HepG2 (cell line): ENCODE data around the gene ARFGAP1. TPM values are rescaled to one million over a fixed set of nuclear protein-coding genes. Genes with fewer than 3 reads are reported as not detected.

ENCODE experiments used
- GABPB1 ChIP-seq: IDR thresholded peaks from 2 replicates; pipeline ENCODE4 v1.6.1; 2016; ENCODE audit warnings: mild to moderate bottlenecking, missing genetic modification reagents, moderate library complexity, missing compliant biosample characterization
- MED8 ChIP-seq: sonication (generic); formaldehyde crosslinking; IDR thresholded peaks from 2 replicates; pipeline ENCODE4 v1.8.1; 2023; ENCODE audit warnings: mild to moderate bottlenecking, missing genetic modification reagents; ENCODE audit not compliant: insufficient replicate concordance
- NFKB2 ChIP-seq: sonication (generic); formaldehyde crosslinking; IDR thresholded peaks from 2 replicates; pipeline ENCODE4 v1.4.0; 2020; ENCODE audit warnings: missing genetic modification reagents, borderline replicate concordance
- REXO4 ChIP-seq: sonication (generic); formaldehyde crosslinking; IDR thresholded peaks from 2 replicates; pipeline ENCODE4 v1.8.0; 2022; ENCODE audit warnings: missing genetic modification reagents, mild to moderate bottlenecking, borderline replicate concordance
- RXRA ChIP-seq: sonication (generic); formaldehyde crosslinking; IDR thresholded peaks from 2 replicates; pipeline ENCODE4 v1.5.1; 2020; ENCODE audit warnings: missing genetic modification reagents
- SP4 ChIP-seq: sonication (generic); formaldehyde crosslinking; IDR thresholded peaks from 2 replicates; pipeline ENCODE4 v1.8.1; 2023; ENCODE audit warnings: mild to moderate bottlenecking, missing genetic modification reagents
- SPEN ChIP-seq: sonication (generic); formaldehyde crosslinking; IDR thresholded peaks from 2 replicates; pipeline ENCODE4 v1.5.1; 2020; ENCODE audit warnings: low read depth, mild to moderate bottlenecking, missing genetic modification reagents
- XRCC5 ChIP-seq: fragments of 200-400 bp; formaldehyde crosslinking; optimal IDR thresholded peaks from 2 replicates; pipeline ENCODE3; 2017; ENCODE audit warnings: mild to moderate bottlenecking, low read length
- ZNF350 ChIP-seq: sonication (generic); formaldehyde crosslinking; IDR thresholded peaks from 2 replicates; pipeline ENCODE4 v1.4.0; 2020; ENCODE audit warnings: mild to moderate bottlenecking, low read depth, missing genetic modification reagents, borderline replicate concordance
- ZNF605 ChIP-seq: sonication (generic); formaldehyde crosslinking; IDR thresholded peaks from 2 replicates; pipeline ENCODE4 v1.8.0; 2022; ENCODE audit warnings: mild to moderate bottlenecking, missing genetic modification reagents
- ZNF607 ChIP-seq: sonication (generic); formaldehyde crosslinking; IDR thresholded peaks from 2 replicates; pipeline ENCODE4 v1.5.1; 2020; ENCODE audit warnings: missing genetic modification reagents, mild to moderate bottlenecking, borderline replicate concordance
- ZNF776 ChIP-seq: sonication (generic); formaldehyde crosslinking; IDR thresholded peaks from 2 replicates; pipeline ENCODE4 v1.4.0; 2020; ENCODE audit warnings: mild to moderate bottlenecking, missing genetic modification reagents
- polyA plus RNA-seq, 8 experiments: library from polyadenylated mRNA; depleted of rRNA in 3 of 8; stranded (reverse) in 7 of 8; unstranded in 1 of 8; fragments of >200 nt; fragmentation: Illumina TruSeq in 4 of 8; extraction: Trizol in 4 of 8; gene quantifications; 2 replicates each; pipeline versions ENCODE4 v1.2.1 to v1.2.3, GENCODE V29; 2011 to 2016; ENCODE audit warnings: low read depth in 4 of 8, missing spikeins in 1 of 8, mixed read lengths in 1 of 8; ENCODE audit not compliant: insufficient read depth in 1 of 8
- total RNA-seq, 5 experiments: library from RNA; depleted of rRNA; stranded (reverse); fragments of >200 nt; fragmentation: Illumina TruSeq; extraction: Trizol; gene quantifications; 2 replicates each; pipeline ENCODE4 v1.2.3, GENCODE V29; 2016; ENCODE audit warnings: low read depth in 1 of 5
- TF ChIP-seq, protein P1 (sequence below): sonication (generic); formaldehyde crosslinking; IDR thresholded peaks from 2 replicates; pipeline ENCODE4 v1.4.0; 2020; ENCODE audit warnings: mild to moderate bottlenecking, missing genetic modification reagents
- TF ChIP-seq, protein P2 (sequence below): sonication (generic); formaldehyde crosslinking; IDR thresholded peaks from 2 replicates; pipeline ENCODE4 v1.5.0; 2020; ENCODE audit warnings: missing genetic modification reagents, mild to moderate bottlenecking, borderline replicate concordance
- TF ChIP-seq, protein P3 (sequence below): sonication (generic); formaldehyde crosslinking; IDR thresholded peaks from 2 replicates; pipeline ENCODE4 v1.8.0; 2022; ENCODE audit warnings: mild to moderate bottlenecking, missing genetic modification reagents, moderate library complexity
- TF ChIP-seq, protein P4 (sequence below): sonication (generic); formaldehyde crosslinking; IDR thresholded peaks from 2 replicates; pipeline ENCODE4 v1.5.0; 2020; ENCODE audit warnings: mild to moderate bottlenecking, missing genetic modification reagents, moderate library complexity
- TF ChIP-seq, protein P5 (sequence below): sonication (generic); formaldehyde crosslinking; IDR thresholded peaks from 2 replicates; pipeline ENCODE4 v1.4.0; 2020; ENCODE audit warnings: missing genetic modification reagents

The ARFGAP1 gene
- total and polyA plus RNA-seq, 2 of the 13 experiments (the other 11 are each of a cell fraction or from before 2014, with no cell fraction given) = 132 TPM

DNA sequence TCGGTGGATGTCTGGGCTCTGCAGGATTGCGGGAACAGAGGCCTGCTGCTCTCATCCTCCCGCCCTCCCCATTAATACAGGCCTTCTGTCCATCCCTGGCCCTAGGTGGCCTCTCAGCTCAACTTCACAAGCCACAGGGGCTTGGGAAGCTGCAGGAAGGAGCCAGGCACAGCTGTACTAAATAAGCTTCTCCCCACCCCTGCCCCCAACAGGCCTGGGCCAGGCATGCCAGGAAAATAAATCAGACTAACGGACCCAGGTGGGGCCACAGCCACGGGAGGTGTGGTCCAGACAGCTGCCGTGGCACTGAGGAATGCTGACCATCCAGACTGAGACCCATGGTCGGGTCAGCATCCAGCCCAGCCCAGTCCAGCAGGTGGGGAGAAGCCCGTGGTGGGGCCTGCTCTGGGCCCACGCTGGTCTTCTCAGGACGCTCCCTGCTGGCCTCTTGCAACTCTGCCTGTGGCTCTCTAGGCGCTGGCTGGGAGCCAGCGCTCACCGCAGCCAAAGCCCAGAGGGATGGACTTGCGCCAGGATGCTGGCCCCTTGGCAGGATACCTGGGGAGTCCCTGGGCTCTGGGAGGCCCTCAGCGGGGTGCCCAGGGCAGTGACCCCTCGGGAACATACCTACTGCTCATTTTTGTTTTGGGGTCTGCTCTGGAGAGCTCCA is 48.1 kb upstream of the ARFGAP1 start (continued):
- TF ChIP-seq, protein P1, sequence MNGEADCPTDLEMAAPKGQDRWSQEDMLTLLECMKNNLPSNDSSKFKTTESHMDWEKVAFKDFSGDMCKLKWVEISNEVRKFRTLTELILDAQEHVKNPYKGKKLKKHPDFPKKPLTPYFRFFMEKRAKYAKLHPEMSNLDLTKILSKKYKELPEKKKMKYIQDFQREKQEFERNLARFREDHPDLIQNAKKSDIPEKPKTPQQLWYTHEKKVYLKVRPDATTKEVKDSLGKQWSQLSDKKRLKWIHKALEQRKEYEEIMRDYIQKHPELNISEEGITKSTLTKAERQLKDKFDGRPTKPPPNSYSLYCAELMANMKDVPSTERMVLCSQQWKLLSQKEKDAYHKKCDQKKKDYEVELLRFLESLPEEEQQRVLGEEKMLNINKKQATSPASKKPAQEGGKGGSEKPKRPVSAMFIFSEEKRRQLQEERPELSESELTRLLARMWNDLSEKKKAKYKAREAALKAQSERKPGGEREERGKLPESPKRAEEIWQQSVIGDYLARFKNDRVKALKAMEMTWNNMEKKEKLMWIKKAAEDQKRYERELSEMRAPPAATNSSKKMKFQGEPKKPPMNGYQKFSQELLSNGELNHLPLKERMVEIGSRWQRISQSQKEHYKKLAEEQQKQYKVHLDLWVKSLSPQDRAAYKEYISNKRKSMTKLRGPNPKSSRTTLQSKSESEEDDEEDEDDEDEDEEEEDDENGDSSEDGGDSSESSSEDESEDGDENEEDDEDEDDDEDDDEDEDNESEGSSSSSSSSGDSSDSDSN (CRISPR knock-in tag) = peak; percentile 43; the same call in 1 of the 2 replicates
- TF ChIP-seq, protein P2, sequence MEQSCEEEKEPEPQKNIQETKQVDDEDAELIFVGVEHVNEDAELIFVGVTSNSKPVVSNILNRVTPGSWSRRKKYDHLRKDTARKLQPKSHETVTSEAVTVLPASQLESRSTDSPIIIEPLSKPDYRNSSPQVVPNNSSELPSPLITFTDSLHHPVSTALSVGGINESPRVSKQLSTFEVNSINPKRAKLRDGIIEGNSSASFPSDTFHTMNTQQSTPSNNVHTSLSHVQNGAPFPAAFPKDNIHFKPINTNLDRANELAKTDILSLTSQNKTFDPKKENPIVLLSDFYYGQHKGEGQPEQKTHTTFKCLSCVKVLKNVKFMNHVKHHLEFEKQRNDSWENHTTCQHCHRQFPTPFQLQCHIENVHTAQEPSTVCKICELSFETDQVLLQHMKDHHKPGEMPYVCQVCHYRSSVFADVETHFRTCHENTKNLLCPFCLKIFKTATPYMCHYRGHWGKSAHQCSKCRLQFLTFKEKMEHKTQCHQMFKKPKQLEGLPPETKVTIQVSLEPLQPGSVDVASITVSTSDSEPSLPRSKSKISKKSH (CRISPR knock-in tag) = peak; percentile 65
- TF ChIP-seq SPEN (CRISPR knock-in tag) = peak; percentile 30; the same call in 1 of the 2 replicates
- 0 out of 2 replicates have a peak, but pooled peaks have one; percentile 22 for TF ChIP-seq ZNF350 (CRISPR knock-in tag)
- peak; percentile 37; the same call in 1 of the 2 replicates for TF ChIP-seq GABPB1
- TF ChIP-seq, protein P3, sequence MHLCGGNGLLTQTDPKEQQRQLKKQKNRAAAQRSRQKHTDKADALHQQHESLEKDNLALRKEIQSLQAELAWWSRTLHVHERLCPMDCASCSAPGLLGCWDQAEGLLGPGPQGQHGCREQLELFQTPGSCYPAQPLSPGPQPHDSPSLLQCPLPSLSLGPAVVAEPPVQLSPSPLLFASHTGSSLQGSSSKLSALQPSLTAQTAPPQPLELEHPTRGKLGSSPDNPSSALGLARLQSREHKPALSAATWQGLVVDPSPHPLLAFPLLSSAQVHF (CRISPR knock-in tag) = no peak
- TF ChIP-seq RXRA (CRISPR knock-in tag) = 0 out of 2 replicates have a peak, but pooled peaks have one; percentile 23
- peak; percentile 43; the same call in 1 of the 2 replicates for TF ChIP-seq SP4 (CRISPR knock-in tag)
- TF ChIP-seq ZNF607 = no peak
- peak; percentile 30 for TF ChIP-seq MED8 (CRISPR knock-in tag)
- peak; percentile 57 for TF ChIP-seq ZNF605 (CRISPR knock-in tag)
- TF ChIP-seq ZNF776 = 0 out of 2 replicates have a peak, but pooled peaks have one; percentile 53
- peak; percentile 52 for TF ChIP-seq XRCC5
- TF ChIP-seq NFKB2 = 0 out of 2 replicates have a peak, but pooled peaks have one; percentile 22
- TF ChIP-seq, protein P4, sequence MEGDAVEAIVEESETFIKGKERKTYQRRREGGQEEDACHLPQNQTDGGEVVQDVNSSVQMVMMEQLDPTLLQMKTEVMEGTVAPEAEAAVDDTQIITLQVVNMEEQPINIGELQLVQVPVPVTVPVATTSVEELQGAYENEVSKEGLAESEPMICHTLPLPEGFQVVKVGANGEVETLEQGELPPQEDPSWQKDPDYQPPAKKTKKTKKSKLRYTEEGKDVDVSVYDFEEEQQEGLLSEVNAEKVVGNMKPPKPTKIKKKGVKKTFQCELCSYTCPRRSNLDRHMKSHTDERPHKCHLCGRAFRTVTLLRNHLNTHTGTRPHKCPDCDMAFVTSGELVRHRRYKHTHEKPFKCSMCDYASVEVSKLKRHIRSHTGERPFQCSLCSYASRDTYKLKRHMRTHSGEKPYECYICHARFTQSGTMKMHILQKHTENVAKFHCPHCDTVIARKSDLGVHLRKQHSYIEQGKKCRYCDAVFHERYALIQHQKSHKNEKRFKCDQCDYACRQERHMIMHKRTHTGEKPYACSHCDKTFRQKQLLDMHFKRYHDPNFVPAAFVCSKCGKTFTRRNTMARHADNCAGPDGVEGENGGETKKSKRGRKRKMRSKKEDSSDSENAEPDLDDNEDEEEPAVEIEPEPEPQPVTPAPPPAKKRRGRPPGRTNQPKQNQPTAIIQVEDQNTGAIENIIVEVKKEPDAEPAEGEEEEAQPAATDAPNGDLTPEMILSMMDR (CRISPR knock-in tag) = peak; percentile 63
- TF ChIP-seq, protein P5, sequence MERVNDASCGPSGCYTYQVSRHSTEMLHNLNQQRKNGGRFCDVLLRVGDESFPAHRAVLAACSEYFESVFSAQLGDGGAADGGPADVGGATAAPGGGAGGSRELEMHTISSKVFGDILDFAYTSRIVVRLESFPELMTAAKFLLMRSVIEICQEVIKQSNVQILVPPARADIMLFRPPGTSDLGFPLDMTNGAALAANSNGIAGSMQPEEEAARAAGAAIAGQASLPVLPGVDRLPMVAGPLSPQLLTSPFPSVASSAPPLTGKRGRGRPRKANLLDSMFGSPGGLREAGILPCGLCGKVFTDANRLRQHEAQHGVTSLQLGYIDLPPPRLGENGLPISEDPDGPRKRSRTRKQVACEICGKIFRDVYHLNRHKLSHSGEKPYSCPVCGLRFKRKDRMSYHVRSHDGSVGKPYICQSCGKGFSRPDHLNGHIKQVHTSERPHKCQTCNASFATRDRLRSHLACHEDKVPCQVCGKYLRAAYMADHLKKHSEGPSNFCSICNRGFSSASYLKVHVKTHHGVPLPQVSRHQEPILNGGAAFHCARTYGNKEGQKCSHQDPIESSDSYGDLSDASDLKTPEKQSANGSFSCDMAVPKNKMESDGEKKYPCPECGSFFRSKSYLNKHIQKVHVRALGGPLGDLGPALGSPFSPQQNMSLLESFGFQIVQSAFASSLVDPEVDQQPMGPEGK (CRISPR knock-in tag) = 0 out of 2 replicates have a peak, but pooled peaks have one; percentile 9
- 0 out of 2 replicates have a peak, but pooled peaks have one; percentile 66 for TF ChIP-seq REXO4 (CRISPR knock-in tag)
